ENCODE results near the gene ANKRD50. TPM values are rescaled to one million over a fixed set of nuclear protein-coding genes. Genes with fewer than 3 reads are reported as not detected.

ANKRD50 gene
- total and polyA plus RNA-seq, 9 of the 15 experiments (the other 6 are each of a cell fraction or from before 2014, with no cell fraction given) = 2.0 to 8.0 (median 6.2) TPM

DNA sequence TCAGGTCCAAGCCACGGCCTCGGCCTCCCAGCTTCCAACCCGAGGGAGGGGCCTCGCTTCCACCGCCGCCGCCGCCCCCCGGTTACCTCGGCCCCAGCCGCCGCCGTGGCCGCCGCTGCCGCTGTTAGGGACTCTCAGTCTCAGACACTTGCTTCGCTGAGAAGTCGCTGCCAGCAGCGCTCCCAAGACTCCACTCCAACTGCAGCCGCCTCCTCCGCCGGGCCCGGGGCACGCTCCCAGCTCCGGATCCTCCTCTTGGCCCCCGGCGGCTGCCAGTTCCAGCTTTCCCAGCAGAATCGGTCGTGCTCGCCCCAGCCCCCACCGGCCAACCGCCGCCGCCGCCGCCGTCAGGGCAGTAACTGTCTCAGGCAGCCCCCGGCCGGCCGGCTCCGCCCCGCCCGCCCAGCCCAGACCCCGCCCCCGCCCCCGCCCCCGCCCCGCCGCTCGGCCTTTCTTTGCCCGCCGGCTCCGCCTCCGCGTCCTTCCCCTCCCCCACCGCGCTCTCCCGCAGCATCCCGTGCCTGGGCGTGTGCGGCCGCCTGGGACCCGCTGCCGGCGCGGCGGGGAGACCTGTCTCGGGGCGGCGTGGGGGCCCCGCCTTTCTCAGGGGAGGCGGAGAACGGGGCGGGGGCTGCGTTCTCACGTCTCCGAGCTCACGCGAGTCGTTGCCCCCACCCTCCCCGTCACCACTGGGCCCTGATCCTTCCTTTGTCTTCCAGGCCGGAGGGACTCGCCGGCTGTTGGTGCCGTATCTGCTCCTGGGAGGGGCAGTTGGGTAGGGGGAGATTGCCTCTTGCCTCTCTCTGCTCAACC, at the start of gene ANKRD50 (continued):
- TF ChIP-seq, protein P1, sequence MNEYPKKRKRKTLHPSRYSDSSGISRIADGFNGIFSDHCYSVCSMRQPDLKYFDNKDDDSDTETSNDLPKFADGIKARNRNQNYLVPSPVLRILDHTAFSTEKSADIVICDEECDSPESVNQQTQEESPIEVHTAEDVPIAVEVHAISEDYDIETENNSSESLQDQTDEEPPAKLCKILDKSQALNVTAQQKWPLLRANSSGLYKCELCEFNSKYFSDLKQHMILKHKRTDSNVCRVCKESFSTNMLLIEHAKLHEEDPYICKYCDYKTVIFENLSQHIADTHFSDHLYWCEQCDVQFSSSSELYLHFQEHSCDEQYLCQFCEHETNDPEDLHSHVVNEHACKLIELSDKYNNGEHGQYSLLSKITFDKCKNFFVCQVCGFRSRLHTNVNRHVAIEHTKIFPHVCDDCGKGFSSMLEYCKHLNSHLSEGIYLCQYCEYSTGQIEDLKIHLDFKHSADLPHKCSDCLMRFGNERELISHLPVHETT (CRISPR knock-in tag; conservative IDR thresholded peaks at IDR 0.05 in 1 of 2, IDR thresholded peaks at IDR 0.05 in 1 of 2) = peak in 1 of 2 experiments; percentile 97; a peak in 2 of 4 replicates
- TF ChIP-seq ZNF197 (CRISPR knock-in tag; IDR thresholded peaks at IDR 0.05; ENCODE audit: low read depth) = no peak
- TF ChIP-seq ZNF347 (CRISPR knock-in tag; IDR thresholded peaks at IDR 0.05; ENCODE audit: low read depth) = no peak
- no peak for TF ChIP-seq ZHX1 (conservative IDR thresholded peaks at IDR 0.05; ENCODE audit: low read length)
- TF ChIP-seq, protein P2, sequence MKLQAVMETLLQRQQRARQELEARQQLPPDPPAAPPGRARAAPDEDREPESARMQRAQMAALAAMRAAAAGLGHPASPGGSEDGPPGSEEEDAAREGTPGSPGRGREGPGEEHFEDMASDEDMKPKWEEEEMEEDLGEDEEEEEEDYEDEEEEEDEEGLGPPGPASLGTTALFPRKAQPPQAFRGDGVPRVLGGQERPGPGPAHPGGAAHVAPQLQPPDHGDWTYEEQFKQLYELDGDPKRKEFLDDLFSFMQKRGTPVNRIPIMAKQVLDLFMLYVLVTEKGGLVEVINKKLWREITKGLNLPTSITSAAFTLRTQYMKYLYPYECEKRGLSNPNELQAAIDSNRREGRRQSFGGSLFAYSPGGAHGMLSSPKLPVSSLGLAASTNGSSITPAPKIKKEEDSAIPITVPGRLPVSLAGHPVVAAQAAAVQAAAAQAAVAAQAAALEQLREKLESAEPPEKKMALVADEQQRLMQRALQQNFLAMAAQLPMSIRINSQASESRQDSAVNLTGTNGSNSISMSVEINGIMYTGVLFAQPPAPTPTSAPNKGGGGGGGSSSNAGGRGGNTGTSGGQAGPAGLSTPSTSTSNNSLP (IDR thresholded peaks at IDR 0.05; ENCODE audit: borderline replicate concordance, low read depth, low read length) = no peak
- no peak for TF ChIP-seq PCBP2 (IDR thresholded peaks at IDR 0.05; ENCODE audit: low read depth, low read length, poor library complexity, severe bottlenecking)
- TF ChIP-seq ESRRB (CRISPR knock-in tag; IDR thresholded peaks at IDR 0.05; ENCODE audit: borderline replicate concordance) = no peak
- TF ChIP-seq, protein P3, sequence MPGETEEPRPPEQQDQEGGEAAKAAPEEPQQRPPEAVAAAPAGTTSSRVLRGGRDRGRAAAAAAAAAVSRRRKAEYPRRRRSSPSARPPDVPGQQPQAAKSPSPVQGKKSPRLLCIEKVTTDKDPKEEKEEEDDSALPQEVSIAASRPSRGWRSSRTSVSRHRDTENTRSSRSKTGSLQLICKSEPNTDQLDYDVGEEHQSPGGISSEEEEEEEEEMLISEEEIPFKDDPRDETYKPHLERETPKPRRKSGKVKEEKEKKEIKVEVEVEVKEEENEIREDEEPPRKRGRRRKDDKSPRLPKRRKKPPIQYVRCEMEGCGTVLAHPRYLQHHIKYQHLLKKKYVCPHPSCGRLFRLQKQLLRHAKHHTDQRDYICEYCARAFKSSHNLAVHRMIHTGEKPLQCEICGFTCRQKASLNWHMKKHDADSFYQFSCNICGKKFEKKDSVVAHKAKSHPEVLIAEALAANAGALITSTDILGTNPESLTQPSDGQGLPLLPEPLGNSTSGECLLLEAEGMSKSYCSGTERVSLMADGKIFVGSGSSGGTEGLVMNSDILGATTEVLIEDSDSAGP (CRISPR knock-in tag; IDR thresholded peaks at IDR 0.05) = no peak
- TF ChIP-seq ARID1B (IDR thresholded peaks at IDR 0.05) = no peak
- no peak for TF ChIP-seq ZNF232 (CRISPR knock-in tag; IDR thresholded peaks at IDR 0.05)
- no peak for TF ChIP-seq WHSC1 (IDR thresholded peaks at IDR 0.05; ENCODE audit: low read length)
- TF ChIP-seq ZBTB7A (IDR thresholded peaks at IDR 0.05; ENCODE audit: borderline replicate concordance, control insufficient read depth, low read depth, low read length) = peak; percentile 78
- TF ChIP-seq ZNF217 (CRISPR knock-in tag; IDR thresholded peaks at IDR 0.05) = no peak
- no peak for TF ChIP-seq TCF7L2 (IDR thresholded peaks at IDR 0.05; ENCODE audit: low read depth, low read length)
- peak; percentile 14 for TF ChIP-seq PRPF4 (IDR thresholded peaks at IDR 0.05; ENCODE audit: insufficient read depth, low read depth, low read length, poor library complexity, severe bottlenecking)
- no peak for TF ChIP-seq COPS2 (conservative IDR thresholded peaks at IDR 0.05)
- TF ChIP-seq, protein P4, sequence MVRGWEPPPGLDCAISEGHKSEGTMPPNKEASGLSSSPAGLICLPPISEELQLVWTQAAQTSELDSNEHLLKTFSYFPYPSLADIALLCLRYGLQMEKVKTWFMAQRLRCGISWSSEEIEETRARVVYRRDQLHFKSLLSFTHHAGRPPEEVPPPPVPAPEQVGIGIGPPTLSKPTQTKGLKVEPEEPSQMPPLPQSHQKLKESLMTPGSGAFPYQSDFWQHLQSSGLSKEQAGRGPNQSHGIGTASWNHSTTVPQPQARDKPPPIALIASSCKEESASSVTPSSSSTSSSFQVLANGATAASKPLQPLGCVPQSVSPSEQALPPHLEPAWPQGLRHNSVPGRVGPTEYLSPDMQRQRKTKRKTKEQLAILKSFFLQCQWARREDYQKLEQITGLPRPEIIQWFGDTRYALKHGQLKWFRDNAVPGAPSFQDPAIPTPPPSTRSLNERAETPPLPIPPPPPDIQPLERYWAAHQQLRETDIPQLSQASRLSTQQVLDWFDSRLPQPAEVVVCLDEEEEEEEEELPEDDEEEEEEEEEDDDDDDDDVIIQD (CRISPR knock-in tag; IDR thresholded peaks at IDR 0.05) = no peak
